ENCODE measurements around the gene EIF2AK3. TPM values are rescaled to one million over a fixed set of nuclear protein-coding genes. Genes with fewer than 3 reads are reported as not detected.

The EIF2AK3 gene
- total and polyA plus RNA-seq, 12 donors, result 4.6 to 21.5 (median 9.9) TPM

- Histone ChIP-seq H3K27me3 (peaks cover 0 to 26% (median 2%) of the 10 kb centered on the region in 7 donors), H3K4me1 (no peaks in the 10 kb centered on the region), H3K27ac (no peak overlapping the region), H3K9me3 (no peaks in the 10 kb centered on the region), H3K4me3 (no peak overlapping the region), H3K36me3 (no peaks in the 10 kb centered on the region)
- 39 to 91% methylated on average over 2 of the region's 2 CpGs for WGBS, 2 donors
- intact Hi-C loops (cut with DNase I), result no loop called here
- DNase-seq, result no peak
- TF ChIP-seq CTCF (IDR thresholded peaks at IDR 0.05), result no peak
- ATAC-seq, result no peak
Observed at GRCh38 chr2:88540346-88540745, 86.9 kb downstream of the EIF2AK3 start.

- no peaks in the 10 kb centered on the region for H3K4me1 ChIP-seq
- TF ChIP-seq CTCF (IDR thresholded peaks at IDR 0.05), result no peak
- WGBS, 2 donors, result 87 to 91% methylated on average over 11 of the region's 11 CpGs
- H3K36me3 ChIP-seq, result no peaks in the 10 kb centered on the region
- DNase-seq (no peak), ATAC-seq (no peak)
- H3K27ac ChIP-seq, result no peak overlapping the region
- peaks cover 0 to 26% (median 4%) of the 10 kb centered on the region in 7 donors for H3K27me3 ChIP-seq
- no peak overlapping the region for H3K4me3 ChIP-seq
- intact Hi-C loops (cut with DNase I), result no loop called here
- no peaks in the 10 kb centered on the region for H3K9me3 ChIP-seq
Observed at GRCh38 chr2:88538362-88538917, 88.8 kb downstream of the EIF2AK3 start.

- Histone ChIP-seq H3K4me1 (no peaks in the 10 kb centered on the region), H3K9me3 (no peaks in the 10 kb centered on the region), H3K4me3 (no peak overlapping the region), H3K27me3 (peaks cover 0 to 23% (median 4%) of the 10 kb centered on the region in 7 donors), H3K27ac (no peak overlapping the region), H3K36me3 (no peaks in the 10 kb centered on the region)
- TF ChIP-seq CTCF (IDR thresholded peaks at IDR 0.05), result no peak
- WGBS, 2 donors, result 50 to 55% methylated on average over 6 of the region's 6 CpGs
- ATAC-seq (no peak), DNase-seq (no peak)
- intact Hi-C loops (cut with DNase I), result no loop called here
Observed at GRCh38 chr2:88537640-88538039, 89.6 kb downstream of the EIF2AK3 start.

- 91 to 97% methylated on average over 4 of the region's 4 CpGs for WGBS, 2 donors
- no peak for TF ChIP-seq CTCF (IDR thresholded peaks at IDR 0.05)
- H3K27ac ChIP-seq, result no peak overlapping the region
- no peaks in the 10 kb centered on the region for H3K4me1 ChIP-seq
- ATAC-seq (no peak), DNase-seq (no peak)
- H3K36me3 ChIP-seq, result no peaks in the 10 kb centered on the region
- no peak overlapping the region for H3K4me3 ChIP-seq
- intact Hi-C loops (cut with DNase I), result no loop called here
- H3K27me3 ChIP-seq, result peaks cover 0 to 4% (median 0%) of the 10 kb centered on the region in 7 donors
- H3K9me3 ChIP-seq, result peaks cover 0 to 3% (median 0%) of the 10 kb centered on the region in 11 donors
Observed at GRCh38 chr2:88530081-88530480, 97.2 kb downstream of the EIF2AK3 start.

All from heart right ventricle (tissue), 16 donors.